ENCODE measurements around the gene ZNF532.

DNA sequence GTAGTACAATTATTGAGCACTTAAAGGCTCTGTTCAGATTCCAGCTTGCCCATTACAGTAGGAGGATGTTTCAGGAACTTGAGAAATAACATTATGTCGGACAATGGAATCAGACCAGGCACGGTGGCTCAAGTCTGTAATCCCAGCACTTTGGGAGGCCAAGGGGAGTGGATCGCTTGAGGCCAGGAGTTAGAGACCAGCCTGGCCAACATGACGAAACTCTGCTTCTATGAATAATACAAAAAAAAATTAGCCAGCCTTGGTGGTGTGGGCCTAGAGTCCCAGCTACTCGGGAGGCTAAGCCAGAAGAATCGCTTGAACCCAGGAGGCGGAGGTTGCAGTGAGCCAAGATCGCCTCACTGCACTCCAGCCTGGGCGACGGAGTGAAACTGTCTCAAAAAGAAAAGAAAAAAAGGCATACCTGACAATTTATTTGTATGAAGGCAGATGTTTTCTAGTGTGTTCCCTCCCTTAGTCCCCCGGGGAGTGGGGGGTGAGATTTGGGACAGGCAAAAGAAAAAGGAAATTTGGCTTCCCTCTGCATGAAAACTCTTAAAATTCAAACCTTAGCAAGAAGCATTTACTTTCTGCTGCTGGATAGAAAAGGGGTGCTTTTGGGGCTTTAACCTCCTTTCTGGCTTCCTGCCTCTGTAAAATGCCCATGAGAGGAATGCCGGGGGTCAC lies 13.7 kb upstream of the ZNF532 start:
- TF ChIP-seq, protein P1, sequence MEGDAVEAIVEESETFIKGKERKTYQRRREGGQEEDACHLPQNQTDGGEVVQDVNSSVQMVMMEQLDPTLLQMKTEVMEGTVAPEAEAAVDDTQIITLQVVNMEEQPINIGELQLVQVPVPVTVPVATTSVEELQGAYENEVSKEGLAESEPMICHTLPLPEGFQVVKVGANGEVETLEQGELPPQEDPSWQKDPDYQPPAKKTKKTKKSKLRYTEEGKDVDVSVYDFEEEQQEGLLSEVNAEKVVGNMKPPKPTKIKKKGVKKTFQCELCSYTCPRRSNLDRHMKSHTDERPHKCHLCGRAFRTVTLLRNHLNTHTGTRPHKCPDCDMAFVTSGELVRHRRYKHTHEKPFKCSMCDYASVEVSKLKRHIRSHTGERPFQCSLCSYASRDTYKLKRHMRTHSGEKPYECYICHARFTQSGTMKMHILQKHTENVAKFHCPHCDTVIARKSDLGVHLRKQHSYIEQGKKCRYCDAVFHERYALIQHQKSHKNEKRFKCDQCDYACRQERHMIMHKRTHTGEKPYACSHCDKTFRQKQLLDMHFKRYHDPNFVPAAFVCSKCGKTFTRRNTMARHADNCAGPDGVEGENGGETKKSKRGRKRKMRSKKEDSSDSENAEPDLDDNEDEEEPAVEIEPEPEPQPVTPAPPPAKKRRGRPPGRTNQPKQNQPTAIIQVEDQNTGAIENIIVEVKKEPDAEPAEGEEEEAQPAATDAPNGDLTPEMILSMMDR (IDR thresholded peaks at IDR 0.05), result no peak
- no peak for TF ChIP-seq POLR2A (IDR thresholded peaks at IDR 0.05)
